22Rv1 (cell line): Measurements from ENCODE around the gene ZNF583.

ENCODE experiments used
- H3K27ac ChIP-seq: fragments of 450-650 bp; 2 replicates; pipeline ENCODE4 v1.5.1; 2017
- CTCF ChIP-seq: fragments of 450-650 bp; IDR thresholded peaks from 2 replicates; pipeline ENCODE4 v1.5.1; 2017; ENCODE audit warnings: mild to moderate bottlenecking
- ZFX ChIP-seq: fragments of 450-650 bp; IDR thresholded peaks from 2 replicates; pipeline ENCODE4 v1.6.1; 2017; ENCODE audit warnings: antibody characterized with exemption, borderline replicate concordance

The ZNF583 gene

DNA sequence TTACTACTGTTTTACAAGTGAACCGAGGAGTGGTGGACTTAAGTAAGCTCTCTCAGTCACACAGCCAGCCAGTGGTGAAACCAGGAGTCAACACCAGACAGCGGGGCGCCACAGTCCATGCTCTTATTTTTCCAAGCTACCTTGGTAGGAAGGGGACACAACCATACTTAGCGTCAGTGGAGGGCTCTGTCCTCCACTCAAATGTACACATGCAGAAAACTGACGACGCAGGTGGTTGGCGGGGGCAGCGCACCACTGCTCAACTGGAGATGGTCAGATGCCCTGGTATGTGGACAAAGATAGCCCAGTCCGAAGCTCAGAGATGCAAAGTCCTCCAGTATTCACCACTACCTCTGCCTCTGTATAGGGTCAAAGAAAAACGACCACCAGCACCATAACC, 72.0 kb downstream of the ZNF583 start:
- TF ChIP-seq CTCF: no peak
- TF ChIP-seq ZFX: no peak
- no peak overlapping the region for H3K27ac ChIP-seq
